ENCODE measurements around the gene RGMA. TPM values are rescaled to one million over a fixed set of nuclear protein-coding genes. Genes with fewer than 3 reads are reported as not detected.

The RGMA gene
- total and polyA plus RNA-seq, 2 donors (not counting 1 experiment from before 2014, with no cell fraction given) = not detected

DNA sequence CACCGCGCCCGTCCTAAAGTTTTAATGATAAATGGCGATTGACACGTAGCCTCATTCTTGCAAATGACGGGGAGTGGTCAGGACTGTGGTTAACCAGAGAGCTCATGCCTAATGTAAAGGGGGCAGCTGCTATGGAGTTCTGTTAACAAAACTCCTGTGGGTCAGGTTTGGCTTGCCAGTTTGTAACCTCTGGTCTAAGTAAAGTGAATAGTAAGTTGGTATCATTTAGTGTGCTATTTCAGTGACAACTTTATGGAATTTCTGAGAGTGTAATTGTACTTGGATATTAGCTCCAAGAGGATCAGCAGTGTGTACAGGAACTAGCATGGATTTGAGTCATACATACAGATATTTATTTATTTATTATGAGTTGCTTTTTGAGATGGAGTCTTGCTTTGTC is 87.9 kb downstream of the RGMA start:
- Histone ChIP-seq H3K36me3 (replicated peaks in 1 of 2; ENCODE audit: control extremely low read depth in 1 of 2, control insufficient read depth in 1 of 2, extremely low read depth in 1 of 2, insufficient read depth in 2 of 2, low read length in 1 of 2) (peaks cover 34 to 97% of the 10 kb centered on the region in 2 experiments), H4K20me1 (ENCODE audit: control insufficient read depth, insufficient read depth, low read length, poor library complexity, severe bottlenecking) (peaks cover 10% of the 10 kb centered on the region), H3K9me3 (ENCODE audit: control extremely low read depth in 1 of 3, control insufficient read depth in 2 of 3, insufficient read depth in 1 of 3, low read length in 2 of 3) (no peaks in the 10 kb centered on the region), H3K9ac (ENCODE audit: low read length) (no peak overlapping the region), H3K4me3 (ENCODE audit: control extremely low read depth in 1 of 5, extremely low read depth in 1 of 5, insufficient read depth in 1 of 5, low read depth in 2 of 5, low read length in 4 of 5) (no peak overlapping the region), H3K27me3 (replicated peaks in 1 of 4; ENCODE audit: control extremely low read depth in 1 of 4, control insufficient read depth in 3 of 4, insufficient read depth in 4 of 4, low read length in 3 of 4) (no peaks in the 10 kb centered on the region), H2AFZ (ENCODE audit: insufficient read depth, low read depth, low read length, poor library complexity, severe bottlenecking) (no peak overlapping the region), H3K79me2 (ENCODE audit: control insufficient read depth, insufficient read depth, low read length) (peaks cover 32% of the 10 kb centered on the region), H3K4me2 (replicated peaks; ENCODE audit: low read depth, low read length, poor library complexity, severe bottlenecking) (no peak overlapping the region), H3K27ac (ENCODE audit: low read length in 2 of 2) (no peak overlapping the region), H3K4me1 (ENCODE audit: control insufficient read depth in 2 of 2, insufficient read depth in 2 of 2, low read length in 2 of 2) (no peaks in the 10 kb centered on the region)
- no peak overlapping the region for H3K27ac Mint-ChIP-seq
- no peaks in the 10 kb centered on the region for H3K4me1 Mint-ChIP-seq
- TF ChIP-seq, protein P1, sequence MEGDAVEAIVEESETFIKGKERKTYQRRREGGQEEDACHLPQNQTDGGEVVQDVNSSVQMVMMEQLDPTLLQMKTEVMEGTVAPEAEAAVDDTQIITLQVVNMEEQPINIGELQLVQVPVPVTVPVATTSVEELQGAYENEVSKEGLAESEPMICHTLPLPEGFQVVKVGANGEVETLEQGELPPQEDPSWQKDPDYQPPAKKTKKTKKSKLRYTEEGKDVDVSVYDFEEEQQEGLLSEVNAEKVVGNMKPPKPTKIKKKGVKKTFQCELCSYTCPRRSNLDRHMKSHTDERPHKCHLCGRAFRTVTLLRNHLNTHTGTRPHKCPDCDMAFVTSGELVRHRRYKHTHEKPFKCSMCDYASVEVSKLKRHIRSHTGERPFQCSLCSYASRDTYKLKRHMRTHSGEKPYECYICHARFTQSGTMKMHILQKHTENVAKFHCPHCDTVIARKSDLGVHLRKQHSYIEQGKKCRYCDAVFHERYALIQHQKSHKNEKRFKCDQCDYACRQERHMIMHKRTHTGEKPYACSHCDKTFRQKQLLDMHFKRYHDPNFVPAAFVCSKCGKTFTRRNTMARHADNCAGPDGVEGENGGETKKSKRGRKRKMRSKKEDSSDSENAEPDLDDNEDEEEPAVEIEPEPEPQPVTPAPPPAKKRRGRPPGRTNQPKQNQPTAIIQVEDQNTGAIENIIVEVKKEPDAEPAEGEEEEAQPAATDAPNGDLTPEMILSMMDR (IDR thresholded peaks at IDR 0.05) = no peak
- TF ChIP-seq EZH2 (IDR thresholded peaks at IDR 0.05; ENCODE audit: borderline replicate concordance, insufficient read depth, low read depth, low read length, poor library complexity, severe bottlenecking) = no peak
- H3K9me3 Mint-ChIP-seq (ENCODE audit: insufficient read depth) = no peaks in the 10 kb centered on the region
- CTCF ChIA-PET = interaction anchor here (0.6 to 2.2 kb wide), 2 partner anchors 204 to 285 kb away, joined by 3 to 9 read pairs; no protein-coding TSS in a partner anchor
- H3K4me3 Mint-ChIP-seq = no peak overlapping the region
- intact Hi-C loops (cut with micrococcal nuclease) = no loop called here
- WGBS (ENCODE audit: insufficient coverage) = 91% methylated on average over 6 of the region's 6 CpGs
- ATAC-seq (ENCODE audit: low read depth) = no peak
- no peak for DNase-seq
- POLR2A ChIA-PET = no interaction called here
- H3K27me3 Mint-ChIP-seq = no peaks in the 10 kb centered on the region

DNA sequence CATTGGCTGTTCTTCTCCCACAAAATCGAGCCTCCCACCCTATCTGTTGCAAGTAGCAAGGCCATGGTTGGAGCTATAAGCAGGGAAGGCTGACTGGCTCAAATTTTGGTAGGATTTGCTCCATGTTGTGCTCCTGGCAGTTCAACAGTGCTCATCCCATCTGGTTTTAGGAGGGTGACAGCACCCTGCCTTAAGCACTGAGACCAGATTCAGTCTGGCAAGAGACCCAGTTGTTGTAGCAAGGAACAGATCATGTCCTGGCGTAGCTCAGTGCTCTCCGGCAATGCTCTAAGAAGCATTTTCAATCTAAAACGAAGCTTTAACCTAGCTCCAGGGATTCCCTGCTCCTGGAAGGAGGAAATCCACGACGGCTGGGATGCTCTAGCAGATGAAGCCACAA is 91.2 kb downstream of the RGMA start:
- Histone ChIP-seq H3K27ac (ENCODE audit: low read length in 2 of 2) (no peak overlapping the region), H3K4me2 (replicated peaks; ENCODE audit: low read depth, low read length, poor library complexity, severe bottlenecking) (no peak overlapping the region)

More for the DNA sequence above, 91.2 kb downstream of the RGMA start:
- ChIA-PET CTCF (interaction anchor here (1.2 kb wide), 1 partner anchor 32 kb away, joined by 4 read pairs; no protein-coding TSS in a partner anchor), POLR2A (no interaction called here)
- intact Hi-C loops (cut with micrococcal nuclease) = no loop called here
- Histone ChIP-seq H3K27me3 (replicated peaks in 1 of 4; ENCODE audit: control extremely low read depth in 1 of 4, control insufficient read depth in 3 of 4, insufficient read depth in 4 of 4, low read length in 3 of 4) (no peaks in the 10 kb centered on the region), H3K36me3 (replicated peaks in 1 of 2; ENCODE audit: control extremely low read depth in 1 of 2, control insufficient read depth in 1 of 2, extremely low read depth in 1 of 2, insufficient read depth in 2 of 2, low read length in 1 of 2) (peaks cover 34 to 93% of the 10 kb centered on the region in 2 experiments), H3K9ac (ENCODE audit: low read length) (no peak overlapping the region), H3K4me3 (ENCODE audit: control extremely low read depth in 1 of 5, extremely low read depth in 1 of 5, insufficient read depth in 1 of 5, low read depth in 2 of 5, low read length in 4 of 5) (no peak overlapping the region), H2AFZ (ENCODE audit: insufficient read depth, low read depth, low read length, poor library complexity, severe bottlenecking) (no peak overlapping the region), H4K20me1 (ENCODE audit: control insufficient read depth, insufficient read depth, low read length, poor library complexity, severe bottlenecking) (peaks cover 6% of the 10 kb centered on the region), H3K4me1 (ENCODE audit: control insufficient read depth in 2 of 2, insufficient read depth in 2 of 2, low read length in 2 of 2) (no peaks in the 10 kb centered on the region), H3K79me2 (ENCODE audit: control insufficient read depth, insufficient read depth, low read length) (peaks cover 29% of the 10 kb centered on the region), H3K9me3 (ENCODE audit: control extremely low read depth in 1 of 3, control insufficient read depth in 2 of 3, insufficient read depth in 1 of 3, low read length in 2 of 3) (no peaks in the 10 kb centered on the region)
- no peaks in the 10 kb centered on the region for H3K9me3 Mint-ChIP-seq (ENCODE audit: insufficient read depth)
- ATAC-seq (ENCODE audit: low read depth) (no peak), DNase-seq (no peak)
- 97% methylated on average over 5 of the region's 6 CpGs for WGBS (ENCODE audit: insufficient coverage)
- H3K4me1 Mint-ChIP-seq = no peaks in the 10 kb centered on the region
- H3K27me3 Mint-ChIP-seq = no peaks in the 10 kb centered on the region
- TF ChIP-seq, protein P1 (IDR thresholded peaks at IDR 0.05) = no peak
- TF ChIP-seq EZH2 (IDR thresholded peaks at IDR 0.05; ENCODE audit: borderline replicate concordance, insufficient read depth, low read depth, low read length, poor library complexity, severe bottlenecking) = no peak
- H3K4me3 Mint-ChIP-seq = no peak overlapping the region
- no peak overlapping the region for H3K27ac Mint-ChIP-seq
